Cardiac muscle cell (in vitro differentiated cells and primary cell): Measurements from ENCODE around the gene PID1. TPM values are rescaled to one million over a fixed set of nuclear protein-coding genes. Genes with fewer than 3 reads are reported as not detected.

Experiments used
- DNase-seq, 2 donors: peaks; one replicate each; pipeline versions ENCODE4 v3.0.0 to v3.0.0-alpha.2; 2010 to 2017; ENCODE audit warnings: low read depth in 1 of 2, low spot score in 1 of 2
- H3K27ac ChIP-seq: fragments of 200-600 bp; sonication (generic); 2 replicates; pipeline ENCODE4 v1.5.1; 2016
- H3K27me3 ChIP-seq: fragments of 200-600 bp; sonication (generic); 2 replicates; pipeline ENCODE4 v1.6.0; 2016; ENCODE audit warnings: control low read depth
- H3K36me3 ChIP-seq: fragments of 200-600 bp; sonication (generic); 2 replicates; pipeline ENCODE4 v1.5.1; 2016; ENCODE audit warnings: control low read depth
- H3K4me1 ChIP-seq: fragments of 200-600 bp; sonication (generic); 2 replicates; pipeline ENCODE4 v1.8.1; 2017; ENCODE audit warnings: low read depth, mild to moderate bottlenecking, mixed run types
- H3K4me3 ChIP-seq: fragments of 200-600 bp; sonication (generic); 2 replicates; pipeline ENCODE4 v1.5.1; 2016; ENCODE audit warnings: mild to moderate bottlenecking
- H3K9me3 ChIP-seq: fragments of 200-600 bp; sonication (generic); 2 replicates; pipeline ENCODE4 v1.5.1; 2017; ENCODE audit warnings: low read depth, mild to moderate bottlenecking, control low read depth
- polyA plus RNA-seq: library from polyadenylated mRNA; unstranded; fragments of >200 nt; fragmentation: Nextera tagmentation; extraction: Ambion mirVana; gene quantifications from 2 replicates; pipeline ENCODE4 v1.2.1, GENCODE V29; 2016
- total RNA-seq: library from RNA; depleted of rRNA; stranded (reverse); fragments of >200 nt; gene quantifications from 2 replicates; pipeline ENCODE4 v1.2.3, GENCODE V29; 2016
- TF ChIP-seq, protein P1 (sequence below): IDR thresholded peaks from 2 replicates; pipeline ENCODE4 v1.5.1; 2012; ENCODE audit warnings: low read depth, mild to moderate bottlenecking, low read length

The PID1 gene
- total and polyA plus RNA-seq, 2 experiments from 2014 or later: 0.42 to 0.43 TPM

DNA sequence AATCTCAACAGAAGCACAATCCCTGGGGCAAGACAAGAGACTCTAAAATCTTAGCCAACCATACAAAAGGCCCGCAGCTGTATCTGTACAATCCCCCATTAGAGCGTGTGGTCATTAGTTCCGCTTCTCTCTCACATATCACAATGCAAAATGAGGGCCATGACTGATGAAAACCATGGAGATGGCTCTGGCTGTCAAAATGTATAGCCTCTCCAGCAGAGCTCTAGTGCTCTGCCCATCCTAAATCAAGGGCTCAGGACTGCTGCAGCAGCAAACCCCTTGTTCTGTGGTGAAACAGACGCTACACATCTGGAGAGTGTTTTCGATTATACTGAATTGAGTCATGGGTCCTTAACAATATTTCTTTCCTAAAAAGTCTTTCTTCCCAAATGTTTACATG lies 221.0 kb downstream of the PID1 start:
- TF ChIP-seq, protein P1, sequence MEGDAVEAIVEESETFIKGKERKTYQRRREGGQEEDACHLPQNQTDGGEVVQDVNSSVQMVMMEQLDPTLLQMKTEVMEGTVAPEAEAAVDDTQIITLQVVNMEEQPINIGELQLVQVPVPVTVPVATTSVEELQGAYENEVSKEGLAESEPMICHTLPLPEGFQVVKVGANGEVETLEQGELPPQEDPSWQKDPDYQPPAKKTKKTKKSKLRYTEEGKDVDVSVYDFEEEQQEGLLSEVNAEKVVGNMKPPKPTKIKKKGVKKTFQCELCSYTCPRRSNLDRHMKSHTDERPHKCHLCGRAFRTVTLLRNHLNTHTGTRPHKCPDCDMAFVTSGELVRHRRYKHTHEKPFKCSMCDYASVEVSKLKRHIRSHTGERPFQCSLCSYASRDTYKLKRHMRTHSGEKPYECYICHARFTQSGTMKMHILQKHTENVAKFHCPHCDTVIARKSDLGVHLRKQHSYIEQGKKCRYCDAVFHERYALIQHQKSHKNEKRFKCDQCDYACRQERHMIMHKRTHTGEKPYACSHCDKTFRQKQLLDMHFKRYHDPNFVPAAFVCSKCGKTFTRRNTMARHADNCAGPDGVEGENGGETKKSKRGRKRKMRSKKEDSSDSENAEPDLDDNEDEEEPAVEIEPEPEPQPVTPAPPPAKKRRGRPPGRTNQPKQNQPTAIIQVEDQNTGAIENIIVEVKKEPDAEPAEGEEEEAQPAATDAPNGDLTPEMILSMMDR: no peak
- no peaks in the 10 kb centered on the region for H3K36me3 ChIP-seq
- no peak for DNase-seq
- no peaks in the 10 kb centered on the region for H3K9me3 ChIP-seq
- no peak overlapping the region for H3K27ac ChIP-seq
- H3K4me1 ChIP-seq: peaks cover 5% of the 10 kb centered on the region
- no peaks in the 10 kb centered on the region for H3K27me3 ChIP-seq
- no peak overlapping the region for H3K4me3 ChIP-seq

DNA sequence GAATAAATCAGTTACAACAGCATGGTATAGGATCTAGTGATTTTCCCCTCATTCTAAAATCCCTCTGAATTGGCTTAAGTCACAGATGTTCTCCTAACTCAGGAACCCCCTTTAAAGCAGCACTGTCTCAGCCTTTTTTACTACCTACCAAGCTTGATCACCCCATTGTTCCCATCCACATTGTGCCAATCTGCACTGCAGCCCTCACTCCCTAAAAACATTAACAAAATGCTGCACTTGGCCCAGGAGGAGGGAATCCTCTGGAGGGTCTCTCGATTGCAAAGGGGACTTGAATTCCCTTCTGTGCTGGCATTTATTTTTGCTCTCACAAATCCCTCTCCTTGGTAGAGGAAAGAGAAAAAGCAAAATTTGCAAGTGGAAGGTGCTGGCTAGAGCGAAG lies 223.0 kb downstream of the PID1 start:
- Histone ChIP-seq H3K36me3 (no peaks in the 10 kb centered on the region), H3K4me1 (peaks cover 5% of the 10 kb centered on the region), H3K4me3 (no peak overlapping the region), H3K9me3 (no peaks in the 10 kb centered on the region), H3K27ac (no peak overlapping the region), H3K27me3 (no peaks in the 10 kb centered on the region)
- TF ChIP-seq, protein P1: no peak
- no peak for DNase-seq

DNA sequence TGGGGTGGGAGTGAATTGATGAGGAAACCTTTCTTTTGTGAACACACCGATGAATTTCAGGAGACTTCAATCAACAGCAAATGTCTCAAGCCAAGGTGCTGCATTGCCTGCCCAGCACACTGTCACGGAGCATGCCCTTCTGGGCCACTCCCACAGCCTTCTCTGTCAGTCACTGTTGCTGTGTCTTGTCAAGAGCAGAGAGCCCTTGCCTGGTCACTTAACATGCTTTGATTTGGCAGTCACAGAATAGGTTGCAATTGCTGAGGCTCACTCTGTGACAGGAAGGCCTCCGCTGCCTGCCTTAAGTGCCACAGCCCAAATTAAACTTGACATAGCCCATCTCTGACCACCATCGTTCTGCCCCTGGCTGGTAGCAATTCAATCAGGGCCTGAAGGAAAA lies 225.4 kb downstream of the PID1 start:
- H3K27me3 ChIP-seq: no peaks in the 10 kb centered on the region
- H3K36me3 ChIP-seq: no peaks in the 10 kb centered on the region
- H3K4me3 ChIP-seq: no peak overlapping the region
- peaks cover 5% of the 10 kb centered on the region for H3K4me1 ChIP-seq
- no peaks in the 10 kb centered on the region for H3K9me3 ChIP-seq
- H3K27ac ChIP-seq: no peak overlapping the region
- TF ChIP-seq, protein P1: no peak
- peak in 1 of 2 donors; percentile 57 for DNase-seq

DNA sequence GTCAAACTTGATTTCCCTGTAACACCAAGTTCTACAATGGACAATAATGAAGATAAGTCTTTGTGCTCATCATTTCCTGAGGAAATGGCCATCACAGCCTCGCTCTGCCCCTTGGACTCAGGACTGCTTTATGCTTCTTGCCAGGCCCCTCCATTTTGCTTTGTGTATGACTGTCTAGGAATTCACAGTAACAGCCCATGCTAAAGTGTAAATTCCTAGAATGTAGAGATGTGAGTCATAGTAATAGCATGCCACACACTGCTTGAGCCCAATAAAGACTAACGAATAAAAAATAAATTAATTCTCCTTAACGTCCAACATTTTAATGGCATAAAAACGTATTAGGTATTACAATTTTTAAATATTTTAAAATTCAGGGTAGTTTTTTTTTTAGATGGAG lies 226.5 kb downstream of the PID1 start:
- Histone ChIP-seq H3K27me3 (no peaks in the 10 kb centered on the region), H3K9me3 (no peaks in the 10 kb centered on the region), H3K36me3 (no peaks in the 10 kb centered on the region), H3K4me3 (no peak overlapping the region), H3K27ac (no peak overlapping the region), H3K4me1 (peaks cover 5% of the 10 kb centered on the region)
- TF ChIP-seq, protein P1: no peak
- peak in 1 of 2 donors; percentile 15 for DNase-seq

DNA sequence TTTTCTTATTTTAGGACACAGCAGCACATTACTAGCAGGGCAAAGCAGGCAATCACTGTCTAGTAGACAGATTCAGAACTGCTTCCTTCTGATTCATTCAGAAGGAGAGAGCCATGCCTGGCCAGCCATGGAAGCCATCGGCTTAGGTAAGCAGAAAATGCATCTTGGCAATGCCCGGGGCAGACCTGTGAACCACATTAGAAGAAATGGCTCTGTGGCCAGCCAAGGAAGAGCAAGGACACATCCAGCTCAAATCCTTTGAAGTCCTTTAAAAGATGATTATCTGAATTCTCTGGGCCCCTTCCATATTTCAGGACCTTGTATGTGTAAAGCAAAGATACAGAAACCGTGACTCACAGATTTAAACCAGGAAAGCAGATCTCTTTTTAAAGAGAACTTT lies 227.4 kb downstream of the PID1 start:
- H3K36me3 ChIP-seq: no peaks in the 10 kb centered on the region
- TF ChIP-seq, protein P1: no peak
- DNase-seq: no peak
- no peak overlapping the region for H3K27ac ChIP-seq
- no peaks in the 10 kb centered on the region for H3K9me3 ChIP-seq
- no peaks in the 10 kb centered on the region for H3K27me3 ChIP-seq
- no peak overlapping the region for H3K4me3 ChIP-seq
- peaks cover 5% of the 10 kb centered on the region for H3K4me1 ChIP-seq

DNA sequence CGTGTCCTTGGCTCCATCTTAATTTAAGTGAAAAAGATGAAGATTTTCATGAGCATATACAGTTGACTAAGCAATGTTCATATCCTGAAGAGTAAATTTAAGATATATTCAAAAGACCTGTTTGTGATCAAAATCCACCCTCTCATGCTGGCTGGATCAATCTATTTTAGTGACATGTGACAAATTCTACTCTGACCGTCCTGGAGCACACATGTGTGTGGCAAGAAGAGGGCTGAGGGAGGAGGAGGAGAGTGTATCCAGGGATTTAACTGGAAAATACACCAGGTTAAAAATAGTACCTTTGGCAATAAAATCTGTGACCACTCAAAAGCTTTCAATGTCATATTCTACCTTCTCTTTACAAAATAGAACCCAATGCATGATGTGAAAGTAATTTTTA lies 228.7 kb downstream of the PID1 start:
- peaks cover 9% of the 10 kb centered on the region for H3K4me1 ChIP-seq
- H3K9me3 ChIP-seq: no peaks in the 10 kb centered on the region
- H3K36me3 ChIP-seq: no peaks in the 10 kb centered on the region
- H3K27ac ChIP-seq: no peak overlapping the region
- no peak overlapping the region for H3K4me3 ChIP-seq
- H3K27me3 ChIP-seq: no peaks in the 10 kb centered on the region
- no peak for DNase-seq
- TF ChIP-seq, protein P1: no peak
